ENCODE measurements around the gene RNF26. TPM values are rescaled to one million over a fixed set of nuclear protein-coding genes. Genes with fewer than 3 reads are reported as not detected.

RNF26 gene
- total RNA-seq, 1 donor from 2014 or later = 13.2 TPM

GRCh38 chr11:119345685-119346084, 11.4 kb downstream of the RNF26 start:
- no peak for ATAC-seq
- intact Hi-C loops (cut with micrococcal nuclease) = no loop called here
- DNase-seq = no peak

- no peak for ATAC-seq
- intact Hi-C loops (cut with micrococcal nuclease) = no loop called here
- DNase-seq = no peak
Observed at GRCh38 chr11:119346605-119347004, 12.3 kb downstream of the RNF26 start, which contains the start of gene MFRP. Gene MFRP, minus strand, starts transcription at chr11:119346705. Its CDS starts 192 bp downstream, at chr11:119346513.

- ATAC-seq = peak; percentile 7
- intact Hi-C loops (cut with micrococcal nuclease) = no loop called here
- no peak for DNase-seq
Observed at GRCh38 chr11:119347242-119347641, 12.9 kb downstream of the RNF26 start.

GRCh38 chr11:119347940-119348605, 13.7 kb downstream of the RNF26 start:
- intact Hi-C loops (cut with micrococcal nuclease) = no loop called here
- no peak for ATAC-seq
- DNase-seq = no peak

GRCh38 chr11:119350302-119350701, 16.0 kb downstream of the RNF26 start:
- intact Hi-C loops (cut with micrococcal nuclease) = no loop called here
- DNase-seq (no peak), ATAC-seq (no peak)

- intact Hi-C loops (cut with micrococcal nuclease) = no loop called here
- ATAC-seq (no peak), DNase-seq (no peak)
Observed at GRCh38 chr11:119351232-119351631, 16.9 kb downstream of the RNF26 start.

GRCh38 chr11:119352857-119353260, 18.5 kb downstream of the RNF26 start:
- intact Hi-C loops (cut with micrococcal nuclease) = no loop called here

GRCh38 chr11:119355091-119355843, 20.9 kb downstream of the RNF26 start:
- ATAC-seq = no peak
- DNase-seq = no peak
- intact Hi-C loops (cut with micrococcal nuclease) = no loop called here

More at GRCh38 chr11:119352857-119353260, 18.5 kb downstream of the RNF26 start:
- DNase-seq (no peak), ATAC-seq (peak; percentile 42)

GRCh38 chr11:119356349-119357031, 22.2 kb downstream of the RNF26 start:
- intact Hi-C loops (cut with micrococcal nuclease) = no loop called here
- ATAC-seq (peak; percentile 69), DNase-seq (peak; percentile 89)

- intact Hi-C loops (cut with micrococcal nuclease) = no loop called here
- DNase-seq (no peak), ATAC-seq (peak; percentile 0)
Observed at GRCh38 chr11:119357074-119357473, 22.7 kb downstream of the RNF26 start.

GRCh38 chr11:119359365-119360214, 25.3 kb downstream of the RNF26 start:
- ATAC-seq = no peak
- DNase-seq = no peak
- intact Hi-C loops (cut with micrococcal nuclease) = no loop called here

GRCh38 chr11:119361056-119361787, 26.9 kb downstream of the RNF26 start:
- peak; percentile 71 for ATAC-seq
- intact Hi-C loops (cut with micrococcal nuclease) = no loop called here
- DNase-seq = peak; percentile 82

- ATAC-seq (peak; percentile 20), DNase-seq (no peak)
- intact Hi-C loops (cut with micrococcal nuclease) = no loop called here
Observed at GRCh38 chr11:119361941-119362725, 27.8 kb downstream of the RNF26 start.

GRCh38 chr11:119362741-119363080, 28.4 kb downstream of the RNF26 start:
- DNase-seq (no peak), ATAC-seq (peak; percentile 0)
- intact Hi-C loops (cut with micrococcal nuclease) = no loop called here

- DNase-seq (peak; percentile 77), ATAC-seq (peak; percentile 32)
- intact Hi-C loops (cut with micrococcal nuclease) = no loop called here
Observed at GRCh38 chr11:119363081-119363850, 28.9 kb downstream of the RNF26 start.

- peak; percentile 87 for DNase-seq
- intact Hi-C loops (cut with micrococcal nuclease) = no loop called here
- ATAC-seq = peak; percentile 49
Observed at GRCh38 chr11:119363851-119364590, 29.7 kb downstream of the RNF26 start.
